ENCODE data around the gene CHST12. TPM values are rescaled to one million over a fixed set of nuclear protein-coding genes. Genes with fewer than 3 reads are reported as not detected.

Gene CHST12
- total RNA-seq, 2 donors from 2014 or later = 8.7 to 8.8 TPM

DNA sequence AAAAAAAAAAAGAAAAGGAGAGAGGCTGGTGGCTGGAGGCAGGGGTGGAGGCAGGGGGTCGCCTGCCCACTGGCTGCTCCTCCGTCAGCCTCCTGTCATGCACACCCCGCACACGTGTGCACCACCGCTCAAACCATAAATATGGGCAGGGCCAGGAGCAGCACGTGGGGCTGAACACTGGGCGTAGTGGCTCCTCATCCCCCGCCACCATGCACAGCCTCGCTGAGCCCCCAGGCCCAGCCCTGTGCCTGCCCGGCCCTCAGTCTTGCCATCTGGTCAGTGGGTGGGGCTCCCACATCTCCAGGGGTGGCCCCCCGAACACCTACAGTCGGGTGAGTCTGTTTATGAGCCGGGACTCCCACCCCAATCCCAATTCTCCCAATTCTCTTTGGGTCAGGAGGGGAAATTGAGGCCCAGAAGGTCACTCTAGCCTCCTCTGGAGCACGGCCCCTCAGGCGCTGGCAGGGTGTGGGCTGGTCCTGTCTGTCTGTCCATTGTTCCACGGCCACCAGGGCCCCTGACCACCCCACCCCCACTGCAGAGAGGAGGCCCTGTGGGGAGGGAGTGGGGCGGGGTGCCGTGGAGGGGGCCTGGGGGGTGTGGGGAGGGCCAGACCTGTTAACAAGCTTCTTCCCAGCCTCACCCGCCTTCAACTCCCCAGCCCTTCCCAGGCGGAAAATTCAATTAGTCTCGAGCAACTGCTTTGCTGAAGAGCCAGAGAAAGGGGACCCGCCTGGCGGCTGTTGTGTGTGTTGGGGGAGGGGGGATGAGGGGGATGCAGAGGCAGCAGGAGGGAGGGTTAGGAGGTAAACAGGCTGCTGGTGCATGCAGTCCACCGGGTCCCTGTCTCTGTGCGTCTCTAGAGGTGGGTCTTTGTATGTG lies 92.2 kb downstream of the CHST12 start:
- H3K9ac ChIP-seq (ENCODE audit: low read depth in 2 of 2, low read length in 2 of 2) = no peak overlapping the region
- intact Hi-C loops (cut with DNase I) = no loop called here

GRCh38 chr7:2496375-2496774 lies 93.0 kb downstream of the CHST12 start:
- no peak for TF ChIP-seq CTCF (IDR thresholded peaks at IDR 0.05)
- no peak for DNase-seq
- H3K9ac ChIP-seq (ENCODE audit: low read depth in 2 of 2, low read length in 2 of 2) = no peak overlapping the region

More for the DNA sequence above, 92.2 kb downstream of the CHST12 start:
- no peak for TF ChIP-seq CTCF (IDR thresholded peaks at IDR 0.05)
- H3K9me3 ChIP-seq = no peaks in the 10 kb centered on the region
- no peak overlapping the region for H3K27ac ChIP-seq
- no peaks in the 10 kb centered on the region for H3K36me3 ChIP-seq
- no peak overlapping the region for H3K4me3 ChIP-seq
- peaks cover 16% of the 10 kb centered on the region for H3K4me1 ChIP-seq
- H3K27me3 ChIP-seq = no peaks in the 10 kb centered on the region
- no peak for DNase-seq

GRCh38 chr7:2497065-2497464 lies 93.7 kb downstream of the CHST12 start:
- Histone ChIP-seq H3K9me3 (no peaks in the 10 kb centered on the region), H3K27me3 (no peaks in the 10 kb centered on the region), H3K4me3 (no peak overlapping the region), H3K9ac (ENCODE audit: low read depth in 2 of 2, low read length in 2 of 2) (no peak overlapping the region), H3K36me3 (no peaks in the 10 kb centered on the region), H3K27ac (no peak overlapping the region), H3K4me1 (peaks cover 16% of the 10 kb centered on the region)
- TF ChIP-seq CTCF (IDR thresholded peaks at IDR 0.05) = no peak
- intact Hi-C loops (cut with DNase I) = no loop called here
- DNase-seq = no peak

More at GRCh38 chr7:2496375-2496774, 93.0 kb downstream of the CHST12 start:
- Histone ChIP-seq H3K4me1 (peaks cover 16% of the 10 kb centered on the region), H3K27me3 (no peaks in the 10 kb centered on the region), H3K27ac (no peak overlapping the region), H3K36me3 (no peaks in the 10 kb centered on the region), H3K4me3 (no peak overlapping the region), H3K9me3 (no peaks in the 10 kb centered on the region)
- intact Hi-C loops (cut with DNase I) = no loop called here

- Histone ChIP-seq H3K4me1 (peaks cover 16% of the 10 kb centered on the region), H3K9ac (ENCODE audit: low read depth in 2 of 2, low read length in 2 of 2) (no peak overlapping the region), H3K9me3 (no peaks in the 10 kb centered on the region), H3K27ac (no peak overlapping the region), H3K36me3 (no peaks in the 10 kb centered on the region), H3K4me3 (no peak overlapping the region), H3K27me3 (no peaks in the 10 kb centered on the region)
- TF ChIP-seq CTCF (IDR thresholded peaks at IDR 0.05) = no peak
- intact Hi-C loops (cut with DNase I) = no loop called here
- DNase-seq = no peak
Observed at GRCh38 chr7:2497500-2498336, 94.3 kb downstream of the CHST12 start.

Other genes starting within 250 kb of the CHST12 start
- 10 to 100 TPM; 18.2 to 47.0 TPM for gene MAD1L1, start 170.7 kb upstream of the CHST12 start, total RNA-seq
- gene MRM2, start 161.4 kb upstream of the CHST12 start, total RNA-seq = 10 to 100 TPM; 17.3 to 27.0 TPM
- gene NUDT1, start 161.4 kb upstream of the CHST12 start, total RNA-seq = 10 to 100 TPM; 15.0 to 51.6 TPM
- gene SNX8, start 89.2 kb upstream of the CHST12 start, total RNA-seq = 10 to 100 TPM; 22.4 to 36.7 TPM
- gene EIF3B, start 48.8 kb upstream of the CHST12 start, total RNA-seq = 100 to 1,000 TPM in 1 of 2 donors, 10 to 100 TPM in 1; 94.4 to 180 TPM
- not detected for gene GRIFIN, start 72.8 kb downstream of the CHST12 start, total RNA-seq
- 100 to 1,000 TPM in 1 of 2 donors, 10 to 100 TPM in 1; 61.4 to 105 TPM for gene LFNG, start 116.2 kb downstream of the CHST12 start, total RNA-seq
- gene BRAT1, start 151.9 kb downstream of the CHST12 start, total RNA-seq = 10 to 100 TPM; 19.3 to 40.0 TPM
- gene IQCE, start 155.4 kb downstream of the CHST12 start, total RNA-seq = 10 to 100 TPM; 23.2 to 36.3 TPM
- gene TTYH3, start 228.4 kb downstream of the CHST12 start, total RNA-seq = 10 to 100 TPM; 50.0 to 59.5 TPM

Data from colonic mucosa (tissue), 4 donors.